H1 (cell line): ENCODE data around the gene DCTD. TPM values are rescaled to one million over a fixed set of nuclear protein-coding genes. Genes with fewer than 3 reads are reported as not detected.

Experiments
- CTCF ChIA-PET: fragments of 300-600 bp; sonication (Branson Sonifier 250); formaldehyde crosslinking; loops from one replicate; lab custom pipeline; 2021; ENCODE audit not compliant: partially characterized antibody; lab: Charles Lee
- POLR2A ChIA-PET: fragments of 300-600 bp; sonication (Branson Sonifier 250); formaldehyde crosslinking; loops from one replicate; lab custom pipeline; 2021; ENCODE audit warnings: inconsistent platforms; ENCODE audit not compliant: partially characterized antibody; lab: Charles Lee
- DNase-seq, 2 experiments: peaks; one replicate each; pipeline versions ENCODE4 v3.0.0 to v3.0.0-alpha.2; 2010 to 2022; ENCODE audit warnings: low spot score in 2 of 2, low read depth in 1 of 2, mixed read lengths in 1 of 2
- FAIRE-seq: peaks from 2 replicates; lab custom pipeline; 2011; peaks lifted over from hg19 to GRCh38; lab: Jason Lieb, UNC
- H2AFZ ChIP-seq: 2 replicates; pipeline ENCODE4 v1.8.1; 2012; ENCODE audit warnings: low read length, inconsistent platforms
- H2AK5ac ChIP-seq: 2 replicates; pipeline ENCODE4 v1.6.1; 2013; ENCODE audit warnings: low read depth, low read length
- H2BK120ac ChIP-seq: replicated peaks from 2 replicates; pipeline ENCODE3; 2013; ENCODE audit warnings: low read depth, low read length, inconsistent platforms
- H2BK12ac ChIP-seq: 2 replicates; pipeline ENCODE4 v1.6.1; 2013; ENCODE audit warnings: low read depth, low read length
- H2BK15ac ChIP-seq: 2 replicates; pipeline ENCODE4 v1.6.1; 2013; ENCODE audit warnings: low read length
- H2BK20ac ChIP-seq: 2 replicates; pipeline ENCODE4 v1.6.1; 2013; ENCODE audit warnings: low read length
- H2BK5ac ChIP-seq: 2 replicates; pipeline ENCODE4 v1.6.1; 2013; ENCODE audit warnings: low read depth, low read length
- H3K14ac ChIP-seq: 2 replicates; pipeline ENCODE4 v1.6.1; 2013; ENCODE audit warnings: inconsistent platforms; ENCODE audit not compliant: insufficient read length
- H3K18ac ChIP-seq: 2 replicates; pipeline ENCODE4 v1.6.1; 2013; ENCODE audit warnings: low read length; ENCODE audit errors: extremely low read depth
- H3K23ac ChIP-seq: 2 replicates; pipeline ENCODE4 v1.6.1; 2013; ENCODE audit warnings: inconsistent platforms; ENCODE audit not compliant: insufficient read length
- H3K23me2 ChIP-seq: 2 replicates; pipeline ENCODE4 v1.6.1; 2013; ENCODE audit warnings: low read depth, low read length
- H3K27ac ChIP-seq: 2 replicates; pipeline ENCODE4 v1.6.1; 2011; ENCODE audit warnings: low read depth, low read length, inconsistent platforms
- H3K27me3 ChIP-seq, 4 experiments: replicated peaks in 1 of 4; 1 replicate in 1 of 4; 2 replicates in 3 of 4; pipeline versions ENCODE4 v1.6.1 to v1.8.1; 2011 to 2013; ENCODE audit warnings: low read length in 3 of 4, mild to moderate bottlenecking in 3 of 4, inconsistent platforms in 2 of 4, mixed read lengths in 2 of 4, moderate library complexity in 1 of 4; ENCODE audit not compliant: control insufficient read depth in 3 of 4, insufficient read depth in 3 of 4; ENCODE audit errors: extremely low read depth in 1 of 4
- H3K36me3 ChIP-seq, 4 experiments: 2 replicates each; pipeline versions ENCODE4 v1.6.1 to v1.8.1; 2011 to 2013; ENCODE audit warnings: mild to moderate bottlenecking in 4 of 4, low read length in 3 of 4, moderate library complexity in 2 of 4, control low read depth in 1 of 4, inconsistent platforms in 1 of 4; ENCODE audit not compliant: insufficient read depth in 4 of 4, control insufficient read depth in 2 of 4
- H3K4ac ChIP-seq: replicated peaks from 2 replicates; pipeline ENCODE3; 2013; ENCODE audit warnings: low read length, low read depth, mixed read lengths, inconsistent platforms; ENCODE audit not compliant: insufficient read length
- H3K4me1 ChIP-seq, 4 experiments: replicated peaks in 1 of 4; 1 replicate in 1 of 4; 2 replicates in 3 of 4; pipeline versions ENCODE4 v1.6.1 to v1.8.1; 2011 to 2013; ENCODE audit warnings: low read length in 3 of 4, inconsistent platforms in 2 of 4, mixed read lengths in 1 of 4; ENCODE audit not compliant: insufficient read depth in 4 of 4, control insufficient read depth in 3 of 4
- H3K4me2 ChIP-seq, 2 experiments: 2 replicates each; pipeline versions ENCODE4 v1.6.1 to v1.8.1; 2011 to 2013; ENCODE audit warnings: low read depth in 2 of 2, low read length in 2 of 2, control low read depth in 1 of 2, inconsistent platforms in 1 of 2, mild to moderate bottlenecking in 1 of 2; ENCODE audit not compliant: insufficient read depth in 1 of 2
- H3K4me3 ChIP-seq, 4 experiments: fragments of 200-600, 300-600 bp in 1 of 4; sonication (generic), shearing (Covaris generic), sonication (Bioruptor Twin) in 1 of 4; 2 replicates each; pipeline versions ENCODE4 v1.5.1 to v1.8.1; 2011 to 2016; ENCODE audit warnings: low read length in 4 of 4, low read depth in 3 of 4, control low read depth in 2 of 4, inconsistent platforms in 2 of 4, mild to moderate bottlenecking in 2 of 4, mixed read lengths in 1 of 4, moderate library complexity in 1 of 4; ENCODE audit not compliant: insufficient read depth in 2 of 4; ENCODE audit errors: extremely low read depth in 1 of 4
- H3K56ac ChIP-seq: replicated peaks from 2 replicates; pipeline ENCODE3; 2013; ENCODE audit warnings: low read depth, mild to moderate bottlenecking, mixed read lengths, low read length, inconsistent platforms; ENCODE audit not compliant: insufficient read length
- H3K79me1 ChIP-seq: 2 replicates; pipeline ENCODE4 v1.6.1; 2013; ENCODE audit warnings: low read depth, low read length, control low read depth
- H3K79me2 ChIP-seq, 2 experiments: 2 replicates each; pipeline versions ENCODE4 v1.6.1 to v1.8.1; 2012 to 2013; ENCODE audit warnings: low read length in 2 of 2, mild to moderate bottlenecking in 2 of 2, inconsistent platforms in 1 of 2; ENCODE audit not compliant: insufficient read depth in 2 of 2, control insufficient read depth in 1 of 2
- H3K9ac ChIP-seq, 4 experiments: replicated peaks in 1 of 4; 1 replicate in 1 of 4; 2 replicates in 3 of 4; pipeline versions ENCODE4 v1.6.1 to v1.8.1; 2011 to 2013; ENCODE audit warnings: low read depth in 3 of 4, low read length in 3 of 4, control low read depth in 2 of 4, mild to moderate bottlenecking in 2 of 4, moderate library complexity in 2 of 4, inconsistent platforms in 1 of 4; ENCODE audit errors: extremely low read depth in 1 of 4
- H3K9me3 ChIP-seq, 2 experiments: 2 replicates each; pipeline versions ENCODE4 v1.6.1 to v1.8.1; 2012 to 2013; ENCODE audit warnings: mild to moderate bottlenecking in 2 of 2, moderate library complexity in 2 of 2, control low read depth in 1 of 2, inconsistent platforms in 1 of 2, low read depth in 1 of 2, low read length in 1 of 2, mixed read lengths in 1 of 2; ENCODE audit not compliant: insufficient read depth in 2 of 2
- H4K20me1 ChIP-seq, 2 experiments: replicated peaks in 1 of 2; 2 replicates each; pipeline versions ENCODE3 to v1.8.1; 2011 to 2013; ENCODE audit warnings: inconsistent platforms in 2 of 2, low read length in 2 of 2, mild to moderate bottlenecking in 1 of 2; ENCODE audit not compliant: insufficient read depth in 2 of 2, control insufficient read depth in 1 of 2
- H4K5ac ChIP-seq: 2 replicates; pipeline ENCODE4 v1.6.1; 2013; ENCODE audit warnings: low read length, low read depth, mixed read lengths, inconsistent platforms; ENCODE audit not compliant: insufficient read length
- H4K8ac ChIP-seq: 2 replicates; pipeline ENCODE4 v1.8.0; 2013; ENCODE audit warnings: mild to moderate bottlenecking, moderate library complexity, low read length, inconsistent platforms; ENCODE audit not compliant: insufficient read depth; ENCODE audit errors: extremely low read depth
- H4K91ac ChIP-seq: replicated peaks from 2 replicates; pipeline ENCODE3; 2013; ENCODE audit warnings: low read length, mixed read lengths, inconsistent platforms; ENCODE audit not compliant: insufficient read length
- BCL11A ChIP-seq, 2 experiments: IDR thresholded peaks; one replicate each; pipeline ENCODE4 v1.6.1; 2011; ENCODE audit warnings: low read depth in 2 of 2, low read length in 2 of 2, mild to moderate bottlenecking in 2 of 2
- CBX8 ChIP-seq: fragments of 300-800, 300-1000 bp; sonication (generic); IDR thresholded peaks from 2 replicates; pipeline ENCODE4 v1.7.1; 2016; ENCODE audit warnings: low read depth, low read length, borderline replicate concordance
- CHD1 ChIP-seq: IDR thresholded peaks from 2 replicates; pipeline ENCODE4 v1.6.1; 2012; ENCODE audit warnings: low read depth, low read length, improper control_type of control experiment
- CTCF ChIP-seq, 3 experiments: IDR thresholded peaks; 1 replicate in 2 of 3; 2 replicates in 1 of 3; pipeline versions ENCODE4 v1.5.1 to v1.6.1; 2011; ENCODE audit warnings: low read length in 3 of 3, mild to moderate bottlenecking in 3 of 3, inconsistent platforms in 2 of 3, low read depth in 1 of 3, moderate library complexity in 1 of 3; ENCODE audit not compliant: insufficient read depth in 1 of 3; ENCODE audit errors: control extremely low read depth in 1 of 3
- PHF8 ChIP-seq: fragments of 200-600 bp; sonication (generic); conservative IDR thresholded peaks from 2 replicates; pipeline ENCODE4 v1.7.1; 2012; ENCODE audit warnings: low read depth, mild to moderate bottlenecking, inconsistent platforms, low read length, moderate library complexity
- RAD21 ChIP-seq, 2 experiments: IDR thresholded peaks in 1 of 2; conservative IDR thresholded peaks in 1 of 2; 2 replicates each; pipeline ENCODE4 v1.6.1; 2011; ENCODE audit warnings: low read depth in 2 of 2, low read length in 2 of 2, improper control_type of control experiment in 1 of 2, inconsistent platforms in 1 of 2, mild to moderate bottlenecking in 1 of 2, moderate library complexity in 1 of 2
- SIRT6 ChIP-seq: IDR thresholded peaks from one replicate; pipeline ENCODE4 v1.7.1; 2012; ENCODE audit warnings: low read length, inconsistent platforms
- SP4 ChIP-seq: IDR thresholded peaks from 2 replicates; pipeline ENCODE4 v1.6.1; 2012; ENCODE audit warnings: low read length, inconsistent platforms
- WGBS, 2 experiments: shearing (Covaris generic) in 1 of 2; methylation state at CpG; one replicate each; pipeline versions ENCODE4 v1.1.6 to v1.1.7; 2013 to 2015; ENCODE audit warnings: low lambda C conversion rate in 2 of 2, mixed read lengths in 2 of 2, inconsistent platforms in 1 of 2, low coverage in 1 of 2, missing lambda C conversion rate in 1 of 2; ENCODE audit not compliant: insufficient replicate concordance in 2 of 2, insufficient coverage in 1 of 2, insufficient read length in 1 of 2; ENCODE audit errors: extremely low coverage in 1 of 2, missing lambda C conversion rate in 1 of 2; 5-methylcytosine and 5-hydroxymethylcytosine counted together
- polyA plus RNA-seq, 7 experiments: library from polyadenylated mRNA; depleted of rRNA in 3 of 7; stranded (reverse) in 5 of 7; unstranded in 2 of 7; fragments of >200 nt in 5 of 7; fragments of 200-250 nt in 2 of 7; gene quantifications; 1 replicate in 5 of 7; 2 replicates in 1 of 7; 4 replicates in 1 of 7; pipeline versions ENCODE4 v1.2.1 to v1.2.3, GENCODE V29; 2011 to 2013; ENCODE audit warnings: missing spikeins in 2 of 7, mixed read lengths in 2 of 7
- total RNA-seq: library from RNA; stranded (reverse); fragmentation: NEBNext Ultra II Directional; extraction: Animal tissue kit (Norgen Biotek cat#: 25700); gene quantifications from 2 replicates; pipeline ENCODE4 v1.2.1, GENCODE V29; 2021

Gene DCTD
- total and polyA plus RNA-seq, 2 of the 8 experiments (the other 6 are each of a cell fraction or from before 2014, with no cell fraction given), result 60.2 to 69.5 TPM

- H3K18ac ChIP-seq, result no peak overlapping the region
- no peak for FAIRE-seq
- H3K4ac ChIP-seq, result no peak overlapping the region
- DNase-seq, result no peak
- H3K27ac ChIP-seq, result no peak overlapping the region
- no peaks in the 10 kb centered on the region; a peak in 1 of 7 replicates for H3K27me3 ChIP-seq
- H2BK120ac ChIP-seq, result no peak overlapping the region
- no peak overlapping the region for H4K91ac ChIP-seq
- no peak overlapping the region for H4K5ac ChIP-seq
- no peak overlapping the region for H3K23ac ChIP-seq
- H2BK5ac ChIP-seq, result no peak overlapping the region
- H3K79me1 ChIP-seq, result no peaks in the 10 kb centered on the region
- no peak overlapping the region for H3K4me3 ChIP-seq
- H3K23me2 ChIP-seq, result no peaks in the 10 kb centered on the region
- no peak overlapping the region for H2BK12ac ChIP-seq
- 89% methylated on average over 9 of the region's 9 CpGs; no CpG with 5 or more reads in 1 of the 2 experiments for WGBS, 2 experiments
- H3K79me2 ChIP-seq, result no peaks in the 10 kb centered on the region
- no peaks in the 10 kb centered on the region for H3K36me3 ChIP-seq
- H4K20me1 ChIP-seq, result no peaks in the 10 kb centered on the region
- POLR2A ChIA-PET, result no interaction called here
- no peak overlapping the region for H3K56ac ChIP-seq
- H2AFZ ChIP-seq, result no peak overlapping the region
- TF ChIP-seq CBX8, result no peak
- TF ChIP-seq SP4, result no peak
- TF ChIP-seq CTCF (IDR thresholded peaks at IDR 0.05; ENCODE audit: control extremely low read depth in 1 of 3, insufficient read depth in 1 of 3, low read depth in 1 of 3, low read length in 3 of 3), result peak; percentile 24 to 52 (median 46); a peak in 3 of 4 replicates
- no peak for TF ChIP-seq PHF8
- no peak for TF ChIP-seq CHD1
- TF ChIP-seq RAD21 (IDR thresholded peaks at IDR 0.05 in 1 of 2, conservative IDR thresholded peaks at IDR 0.05 in 1 of 2; ENCODE audit: low read depth in 2 of 2, low read length in 2 of 2), result peak; percentile 29 to 31; a peak in 2 of 4 replicates
- TF ChIP-seq BCL11A (IDR thresholded peaks at IDR 0.05; ENCODE audit: low read depth in 2 of 2, low read length in 2 of 2), result no peak
- TF ChIP-seq SIRT6, result no peak
- TF ChIP-seq, all 59 proteins: peak for 2
- Histone ChIP-seq H3K14ac (no peak overlapping the region), H2BK20ac (no peak overlapping the region), H3K4me1 (peaks cover 0 to 2% (median 0%) of the 10 kb centered on the region in 4 experiments; a peak in 1 of 7 replicates), H2BK15ac (no peak overlapping the region), H3K9me3 (no peaks in the 10 kb centered on the region), H2AK5ac (no peak overlapping the region), H4K8ac (no peak overlapping the region), H3K9ac (no peak overlapping the region), H3K4me2 (no peak overlapping the region)
- CTCF ChIA-PET, result interaction anchor here (0.6 to 1.8 kb wide), 6 partner anchors 15 to 271 kb away, joined by 3 to 5 read pairs (median 4); no protein-coding TSS in a partner anchor
Measured at GRCh38 chr4:182877326-182877883, 39.8 kb downstream of the DCTD start.
